Measurements from ENCODE around the gene RTEL1. TPM values are rescaled to one million over a fixed set of nuclear protein-coding genes. Genes with fewer than 3 reads are reported as not detected.
"Not testable (repeated sequence)": the region's sequence is repeated elsewhere in the genome, so short reads cannot be mapped to it uniquely, and the experiment has no call there.

RTEL1 gene
- total RNA-seq, 1 donor from 2014 or later, result 17.7 TPM

DNA sequence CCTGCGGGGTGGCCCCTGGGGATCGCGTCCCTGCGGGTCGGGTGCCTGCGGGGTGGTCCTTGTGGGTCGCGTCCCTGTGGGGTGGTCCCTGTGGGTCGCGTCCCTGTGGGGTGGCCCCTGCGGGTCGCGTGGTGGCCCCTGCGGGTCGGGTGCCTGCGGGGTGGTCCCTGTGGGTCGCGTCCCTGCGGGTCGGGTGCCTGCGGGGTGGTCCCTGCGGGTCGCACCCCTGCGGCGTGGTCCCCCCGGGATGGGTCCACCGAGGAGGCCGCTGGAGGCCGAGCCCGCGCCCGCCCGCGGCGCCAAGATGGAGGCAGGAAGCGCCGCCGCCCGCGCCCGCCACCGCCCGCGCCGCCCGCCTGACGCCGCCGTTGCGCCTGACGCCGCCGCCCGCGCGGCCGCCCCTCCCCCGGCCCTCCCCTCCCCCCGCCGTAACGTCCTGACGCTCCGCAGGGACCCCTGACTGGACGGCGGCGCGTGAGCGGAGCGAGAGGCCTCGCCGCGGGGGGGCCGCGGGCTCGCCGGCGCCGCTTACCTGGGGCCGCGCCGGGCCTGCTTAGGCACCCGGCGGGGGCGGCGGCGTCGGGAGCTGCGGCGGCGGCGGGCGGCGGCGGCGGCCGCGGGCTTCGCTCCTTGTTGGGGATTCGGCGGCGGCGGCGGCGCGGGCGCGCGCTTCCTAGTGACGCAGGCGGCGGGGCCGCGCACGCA lies 31.5 kb upstream of the RTEL1 start, which contains the start of gene GMEB2:
GMEB2 (minus strand) TSS at position 678 of the 705 bp plus-strand sequence. CDS start 7,704 bp downstream, outside the sequence.
- Histone ChIP-seq H3K9me3 (no peaks in the 10 kb centered on the region), H3K27ac (peak within 1 kb of the TSS; percentile 93), H3K36me3 (no peaks in the 10 kb centered on the region), H3K27me3 (no peaks in the 10 kb centered on the region), H3K4me1 (peaks cover 37% of the 10 kb centered on the region), H3K4me3 (peak within 1 kb of the TSS; percentile 92 to 97)
- no peak for DNase-seq (ENCODE audit: extremely low spot score in 2 of 2)
- intact Hi-C loops (cut with DNase I), result no loop called here
- TF ChIP-seq POLR2AphosphoS5 (IDR thresholded peaks at IDR 0.05; ENCODE audit: insufficient read depth in 1 of 2, low read depth in 1 of 2), result no peak
- peak in 1 of 2 donors; percentile 63 for TF ChIP-seq POLR2A (IDR thresholded peaks at IDR 0.05)

DNA sequence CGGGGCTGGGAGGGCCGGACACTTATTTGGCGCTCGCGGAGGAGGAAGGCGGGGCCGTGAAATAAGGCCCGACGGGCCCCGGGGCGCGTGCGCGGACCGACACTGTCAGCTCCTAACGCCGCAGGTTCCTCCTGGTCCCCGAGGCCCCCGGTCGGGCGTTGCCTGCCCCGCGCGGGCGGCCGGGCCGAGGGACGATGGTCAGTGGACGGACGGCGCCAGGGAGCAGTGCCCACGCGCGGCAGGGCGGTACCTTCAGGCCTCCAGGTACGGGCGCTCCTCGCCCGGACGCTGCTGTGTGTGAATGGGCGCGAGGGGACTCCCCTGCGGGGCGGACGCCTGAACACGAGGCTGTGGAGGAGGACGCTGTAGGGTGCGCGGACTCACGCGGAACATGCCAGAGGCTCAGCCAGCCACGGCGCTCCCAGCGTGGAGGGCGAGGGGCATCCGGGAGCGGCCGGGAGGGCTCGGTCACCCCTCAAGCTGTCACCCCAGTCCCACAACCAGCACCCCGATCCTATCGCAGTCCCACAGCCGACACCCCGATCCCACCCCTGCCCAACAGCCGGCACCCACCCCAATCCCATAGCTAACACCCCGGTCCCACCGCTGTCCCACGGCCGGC lies 30.9 kb upstream of the RTEL1 start:
- H3K4me3 ChIP-seq, result peak overlapping the region; percentile 92 to 97
- DNase-seq (ENCODE audit: extremely low spot score in 2 of 2), result peak in 1 of 2 donors; percentile 95
- peaks cover 37% of the 10 kb centered on the region for H3K4me1 ChIP-seq
- no peaks in the 10 kb centered on the region for H3K27me3 ChIP-seq
- H3K27ac ChIP-seq, result peak overlapping the region; percentile 93
- no peaks in the 10 kb centered on the region for H3K9me3 ChIP-seq
- H3K36me3 ChIP-seq, result no peaks in the 10 kb centered on the region
- peak; percentile 16 to 80 for TF ChIP-seq POLR2AphosphoS5 (IDR thresholded peaks at IDR 0.05; ENCODE audit: insufficient read depth in 1 of 2, low read depth in 1 of 2)
- TF ChIP-seq, protein P1, sequence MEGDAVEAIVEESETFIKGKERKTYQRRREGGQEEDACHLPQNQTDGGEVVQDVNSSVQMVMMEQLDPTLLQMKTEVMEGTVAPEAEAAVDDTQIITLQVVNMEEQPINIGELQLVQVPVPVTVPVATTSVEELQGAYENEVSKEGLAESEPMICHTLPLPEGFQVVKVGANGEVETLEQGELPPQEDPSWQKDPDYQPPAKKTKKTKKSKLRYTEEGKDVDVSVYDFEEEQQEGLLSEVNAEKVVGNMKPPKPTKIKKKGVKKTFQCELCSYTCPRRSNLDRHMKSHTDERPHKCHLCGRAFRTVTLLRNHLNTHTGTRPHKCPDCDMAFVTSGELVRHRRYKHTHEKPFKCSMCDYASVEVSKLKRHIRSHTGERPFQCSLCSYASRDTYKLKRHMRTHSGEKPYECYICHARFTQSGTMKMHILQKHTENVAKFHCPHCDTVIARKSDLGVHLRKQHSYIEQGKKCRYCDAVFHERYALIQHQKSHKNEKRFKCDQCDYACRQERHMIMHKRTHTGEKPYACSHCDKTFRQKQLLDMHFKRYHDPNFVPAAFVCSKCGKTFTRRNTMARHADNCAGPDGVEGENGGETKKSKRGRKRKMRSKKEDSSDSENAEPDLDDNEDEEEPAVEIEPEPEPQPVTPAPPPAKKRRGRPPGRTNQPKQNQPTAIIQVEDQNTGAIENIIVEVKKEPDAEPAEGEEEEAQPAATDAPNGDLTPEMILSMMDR (IDR thresholded peaks at IDR 0.05), result no peak
- peak in 1 of 2 donors; percentile 67 for TF ChIP-seq POLR2A (IDR thresholded peaks at IDR 0.05)
- intact Hi-C loops (cut with DNase I), result no loop called here

DNA sequence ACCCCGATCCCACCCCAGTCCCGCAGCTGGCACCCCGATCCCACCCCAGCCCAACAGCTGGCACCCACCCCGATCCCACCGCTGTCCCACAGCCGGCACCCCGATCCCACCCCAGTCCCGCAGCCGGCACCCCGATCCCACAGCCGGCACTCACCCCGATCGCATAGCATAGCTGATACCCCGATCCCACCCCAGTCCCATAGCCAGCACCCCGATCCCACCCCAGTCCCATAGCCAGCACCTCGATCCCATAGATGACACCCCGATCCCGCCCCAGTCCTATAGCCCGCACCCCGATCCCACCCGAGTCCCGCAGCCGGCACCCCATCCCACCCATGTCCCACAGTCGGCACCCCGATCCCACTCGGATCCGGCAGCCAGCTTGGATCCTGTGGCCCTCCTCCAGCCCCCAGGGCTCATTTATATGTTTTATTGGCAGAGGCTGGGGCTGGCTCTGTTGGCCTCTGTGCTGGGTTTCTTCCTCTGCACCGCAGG lies 30.3 kb upstream of the RTEL1 start:
- Histone ChIP-seq H3K4me1 (peaks cover 37% of the 10 kb centered on the region), H3K27ac (peak overlapping the region; percentile 93), H3K4me3 (peak overlapping the region; percentile 92 to 97), H3K27me3 (no peaks in the 10 kb centered on the region), H3K36me3 (no peaks in the 10 kb centered on the region), H3K9me3 (no peaks in the 10 kb centered on the region)
- intact Hi-C loops (cut with DNase I), result no loop called here
- TF ChIP-seq, protein P1 (IDR thresholded peaks at IDR 0.05), result no peak
- TF ChIP-seq POLR2A (IDR thresholded peaks at IDR 0.05) (no peak), POLR2AphosphoS5 (IDR thresholded peaks at IDR 0.05; ENCODE audit: insufficient read depth in 1 of 2, low read depth in 1 of 2) (no peak)
- DNase-seq (ENCODE audit: extremely low spot score in 2 of 2), result no peak

DNA sequence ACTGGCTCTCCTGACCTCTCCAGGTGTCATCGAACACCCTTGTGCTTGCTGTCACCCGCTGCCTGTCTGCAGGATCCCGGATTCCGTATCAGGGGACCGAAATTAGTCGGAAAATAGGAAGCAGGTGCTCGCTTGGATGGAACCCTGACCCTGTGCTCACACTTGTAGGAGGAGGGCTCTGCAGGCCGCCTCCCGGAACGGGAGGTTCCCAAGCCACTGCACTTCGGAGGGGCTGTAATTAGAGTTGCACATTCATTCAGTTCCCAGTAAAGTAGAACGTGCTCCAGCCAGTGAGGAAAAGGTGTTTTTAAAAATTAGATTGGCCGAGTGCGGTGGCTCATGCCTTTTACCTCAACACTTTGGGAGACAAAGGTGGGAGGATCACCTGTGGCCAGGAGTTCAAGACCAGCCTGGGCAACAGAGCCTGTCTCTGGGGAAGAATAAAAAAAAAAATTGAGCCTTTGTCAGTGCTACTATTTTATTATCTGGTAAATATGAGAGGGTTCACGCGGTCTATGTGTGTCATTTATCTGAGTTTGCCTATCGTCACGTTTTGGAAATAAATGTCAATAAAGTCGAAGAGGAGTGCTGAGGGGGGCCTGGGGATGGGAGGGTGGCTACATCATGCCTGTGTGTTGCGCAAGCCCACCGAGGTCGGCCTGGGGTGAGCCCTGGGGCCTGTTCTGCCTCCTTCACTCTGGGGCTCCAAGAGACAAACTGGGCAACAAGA lies 29.7 kb upstream of the RTEL1 start:
- no peaks in the 10 kb centered on the region for H3K36me3 ChIP-seq
- DNase-seq (ENCODE audit: extremely low spot score in 2 of 2), result no peak
- H3K4me3 ChIP-seq, result peak overlapping the region; percentile 92 to 97
- peak; percentile 19 to 60 for TF ChIP-seq POLR2AphosphoS5 (IDR thresholded peaks at IDR 0.05; ENCODE audit: insufficient read depth in 1 of 2, low read depth in 1 of 2)
- TF ChIP-seq, protein P1 (IDR thresholded peaks at IDR 0.05), result no peak
- peaks cover 37% of the 10 kb centered on the region for H3K4me1 ChIP-seq
- H3K27me3 ChIP-seq, result no peaks in the 10 kb centered on the region
- H3K27ac ChIP-seq, result peak overlapping the region; percentile 93
- H3K9me3 ChIP-seq, result no peaks in the 10 kb centered on the region
- intact Hi-C loops (cut with DNase I), result no loop called here

DNA sequence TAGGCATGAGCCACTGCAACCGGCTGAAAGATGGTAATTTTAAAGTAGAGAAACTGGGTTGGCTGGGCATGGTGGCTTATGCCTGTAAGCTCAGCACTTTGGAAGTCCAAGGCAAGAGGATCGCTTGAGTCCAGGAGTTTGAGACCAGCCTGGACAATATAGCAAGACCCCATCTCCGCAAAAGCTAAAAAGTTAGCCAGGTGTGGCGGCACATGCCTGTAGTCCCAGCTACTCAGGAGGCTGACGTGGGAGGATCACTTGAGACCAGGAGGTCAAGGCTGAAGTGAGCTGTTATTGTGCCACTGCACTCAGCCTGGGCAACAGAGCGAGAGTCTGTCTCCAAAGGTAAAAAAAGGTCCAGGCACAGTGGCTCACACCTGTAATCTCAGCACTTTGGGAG lies 27.2 kb upstream of the RTEL1 start:
- intact Hi-C loops (cut with DNase I); H3K27me3 ChIP-seq; H3K4me3 ChIP-seq; H3K36me3 ChIP-seq; H3K27ac ChIP-seq; H3K9me3 ChIP-seq; DNase-seq (ENCODE audit: extremely low spot score in 2 of 2): not testable (repeated sequence)
- peaks cover 22% of the 10 kb centered on the region for H3K4me1 ChIP-seq

DNA sequence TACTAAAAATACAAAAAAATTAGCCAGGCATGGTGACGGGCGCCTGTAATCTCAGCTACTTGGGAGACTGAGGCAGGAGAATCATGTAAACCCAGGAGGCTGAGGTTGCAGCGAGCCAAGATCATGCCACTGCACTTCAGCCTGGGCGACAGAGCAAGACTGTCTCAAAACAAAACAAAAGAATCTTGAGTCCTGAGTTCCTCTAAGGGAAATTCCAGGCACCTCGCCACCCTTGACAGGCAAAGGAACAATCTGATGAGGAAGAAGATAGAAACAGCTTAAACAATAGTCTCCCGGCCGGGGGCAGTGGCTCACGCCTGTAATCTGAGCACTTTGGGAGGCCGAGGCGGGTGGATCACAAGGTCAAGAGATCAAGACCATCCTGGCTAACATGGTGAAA lies 26.7 kb upstream of the RTEL1 start:
- peaks cover 19% of the 10 kb centered on the region for H3K4me1 ChIP-seq
- H3K4me3 ChIP-seq; H3K36me3 ChIP-seq; intact Hi-C loops (cut with DNase I); H3K9me3 ChIP-seq; DNase-seq (ENCODE audit: extremely low spot score in 2 of 2); H3K27me3 ChIP-seq; H3K27ac ChIP-seq: not testable (repeated sequence)
